Stimulated activated CD8-positive, alpha-beta memory T cell treated with anti-CD3 and anti-CD28 coated beads, Interleukin-2, amount 100 ng/mL, for 48 hours (primary cell): Measurements from ENCODE around the gene BRSK1.
"Not testable (repeated sequence)": the region's sequence is repeated elsewhere in the genome, so short reads cannot be mapped to it uniquely, and the experiment has no call there.

ENCODE experiments used
- DNase-seq, 2 donors: peaks; one replicate each; pipeline ENCODE4 v3.0.0-alpha.2; 2020; ENCODE audit warnings: low read depth in 2 of 2

Gene BRSK1

DNA sequence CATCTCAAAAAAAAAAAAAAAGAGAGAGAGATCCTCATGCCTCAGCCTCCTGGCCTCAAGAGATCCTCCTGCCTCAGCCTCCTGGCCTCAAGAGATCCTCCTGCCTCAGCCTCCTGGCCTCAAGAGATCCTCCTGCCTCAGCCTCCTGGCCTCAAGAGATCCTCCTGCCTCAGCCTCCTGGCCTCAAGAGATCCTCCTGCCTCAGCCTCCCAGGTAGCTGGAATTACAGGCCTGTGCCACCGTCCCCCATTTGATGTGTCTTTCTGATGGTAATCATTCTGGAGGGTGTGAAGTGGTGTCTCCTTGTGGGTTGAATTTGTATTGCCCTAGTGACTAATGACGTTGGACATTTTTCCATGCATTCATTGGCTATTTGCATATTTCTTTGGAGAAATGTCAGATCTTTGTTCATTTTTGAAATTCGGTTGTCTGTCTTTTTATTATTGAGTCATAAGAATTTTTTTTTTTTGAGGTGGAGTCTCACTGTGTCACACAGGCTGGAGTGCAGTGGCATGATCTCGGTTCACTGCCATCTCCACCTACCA, 45.0 kb downstream of the BRSK1 start:
- not testable (repeated sequence) for DNase-seq

GRCh38 chr19:55329791-55330190, 46.0 kb downstream of the BRSK1 start:
- DNase-seq = not testable (repeated sequence)

- DNase-seq = no peak
Measured at GRCh38 chr19:55333870-55334269, 50.1 kb downstream of the BRSK1 start.

- DNase-seq = no peak
Measured at GRCh38 chr19:55336101-55336500, 52.3 kb downstream of the BRSK1 start.

DNA sequence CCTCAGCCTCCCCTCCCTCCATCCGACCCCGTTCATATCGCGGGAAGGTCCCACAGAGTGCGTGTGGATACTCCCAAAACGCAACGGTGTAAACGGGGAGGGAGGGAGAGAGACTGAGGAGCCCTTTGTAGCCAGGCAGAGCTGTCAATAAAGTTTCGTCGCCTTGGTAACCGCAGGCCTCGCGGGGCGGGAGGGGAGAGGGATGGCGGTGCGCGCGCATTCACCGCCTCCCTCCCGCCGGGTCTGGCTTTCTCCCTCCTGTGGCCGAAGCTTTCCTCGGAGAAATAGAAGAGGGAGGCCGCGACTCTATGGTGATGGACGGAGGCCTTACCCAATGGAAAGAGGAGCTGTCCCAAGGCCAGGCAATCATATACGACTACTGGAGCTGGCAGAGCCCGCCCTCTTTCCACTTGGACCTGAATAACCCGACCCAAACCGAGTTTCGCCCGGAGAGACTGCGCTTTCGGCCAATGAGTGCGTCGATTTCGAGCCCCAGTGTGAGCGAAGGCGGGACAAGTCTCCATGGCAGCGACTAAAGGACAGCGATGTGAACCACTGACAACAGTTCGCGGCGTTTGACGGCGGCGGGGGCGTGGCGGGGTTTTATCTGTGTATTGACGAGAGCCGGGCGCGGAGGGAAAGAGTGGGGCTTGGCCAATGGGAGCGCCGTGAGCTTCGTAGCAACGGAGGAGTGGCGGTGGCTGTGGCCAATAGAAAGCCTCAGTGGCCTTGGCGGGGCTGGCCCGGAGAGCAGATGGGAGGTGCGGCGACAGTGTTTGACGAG, 55.5 kb downstream of the BRSK1 start, which contains the start of gene KMT5C:
Gene KMT5C, plus strand, starts transcription at position 772 of the 784 bp plus-strand sequence. CDS start 2,061 bp downstream, outside the sequence.
- DNase-seq = peak; percentile 100

- no peak for DNase-seq
Measured at GRCh38 chr19:55339889-55340783, 56.3 kb downstream of the BRSK1 start.

GRCh38 chr19:55340784-55341147, 57.0 kb downstream of the BRSK1 start:
- peak in 1 of 2 donors; percentile 17 for DNase-seq

- DNase-seq = peak; percentile 59 to 72
Measured at GRCh38 chr19:55341171-55341588, 57.4 kb downstream of the BRSK1 start.

GRCh38 chr19:55341595-55342531, 58.1 kb downstream of the BRSK1 start:
- no peak for DNase-seq

GRCh38 chr19:55344444-55344843, 60.6 kb downstream of the BRSK1 start:
- no peak for DNase-seq

- DNase-seq = no peak
Measured at GRCh38 chr19:55345101-55345817, 61.5 kb downstream of the BRSK1 start.

- no peak for DNase-seq
Measured at GRCh38 chr19:55345818-55346724, 62.3 kb downstream of the BRSK1 start.

DNA sequence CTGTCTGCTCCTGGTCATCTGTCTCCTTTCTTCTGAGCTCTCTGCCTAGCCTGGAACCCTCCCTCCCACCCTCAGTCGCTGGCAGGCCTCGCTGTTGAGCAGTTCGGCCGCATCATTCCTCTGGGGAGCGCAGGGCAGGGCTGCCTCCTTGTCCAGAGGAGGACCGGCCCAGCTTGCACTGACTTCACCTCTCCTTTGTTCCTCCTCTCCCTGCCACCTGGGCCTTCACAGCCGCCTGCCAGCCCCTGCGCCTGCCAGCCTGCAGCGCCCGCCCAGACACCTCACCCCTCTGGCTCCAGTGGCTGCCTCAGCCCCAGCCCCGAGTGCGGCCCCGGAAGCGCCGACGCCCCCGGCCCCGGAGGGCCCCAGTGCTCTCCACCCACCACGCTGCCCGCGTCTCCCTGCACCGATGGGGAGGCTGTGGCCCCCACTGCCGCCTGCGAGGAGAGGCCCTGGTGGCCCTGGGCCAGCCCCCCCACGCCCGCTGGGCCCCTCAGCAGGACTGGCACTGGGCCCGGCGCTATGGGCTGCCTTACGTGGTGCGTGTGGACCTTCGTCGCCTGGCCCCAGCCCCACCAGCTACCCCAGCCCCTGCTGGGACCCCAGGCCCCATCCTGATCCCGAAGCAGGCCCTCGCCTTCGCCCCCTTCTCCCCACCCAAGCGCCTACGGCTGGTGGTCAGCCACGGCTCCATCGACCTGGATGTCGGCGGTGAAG, 63.1 kb downstream of the BRSK1 start:
- no peak for DNase-seq

GRCh38 chr19:55347442-55348009, 63.7 kb downstream of the BRSK1 start:
- DNase-seq = no peak

- no peak for DNase-seq
Measured at GRCh38 chr19:55348317-55349034, 64.7 kb downstream of the BRSK1 start.

DNA sequence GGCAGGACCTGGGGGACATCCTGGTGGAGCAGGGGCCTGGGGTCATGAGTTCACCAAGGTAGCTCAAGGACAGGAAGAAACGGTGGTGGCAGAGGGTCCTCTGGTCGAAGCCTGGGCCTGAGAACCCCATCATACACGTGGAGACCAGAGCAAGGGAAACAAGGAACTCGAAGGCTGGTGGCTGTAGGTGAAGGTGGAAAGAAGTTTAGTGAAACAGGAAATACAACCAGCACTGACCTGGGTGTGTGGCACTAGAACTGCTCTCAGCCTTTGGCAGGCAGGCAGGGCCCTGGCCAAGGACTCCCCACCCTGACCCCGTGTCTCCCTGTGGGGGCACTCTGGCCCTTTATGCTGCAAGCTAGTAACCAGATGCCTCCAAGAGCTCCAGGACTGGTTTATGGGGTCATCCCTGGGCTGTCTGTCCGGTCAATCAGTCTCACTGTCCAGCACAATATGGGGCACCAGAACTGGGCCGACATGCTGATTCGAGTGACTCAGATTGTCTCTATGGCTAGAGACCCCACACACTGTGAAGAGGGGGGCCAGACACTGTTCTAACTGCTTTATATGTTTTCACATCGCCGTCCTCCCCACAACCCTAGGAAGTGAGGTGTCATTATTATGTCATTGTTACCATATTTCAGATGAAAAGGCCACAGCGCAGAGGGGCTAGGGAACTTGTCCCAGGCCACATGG, 67.0 kb downstream of the BRSK1 start:
- DNase-seq = no peak

GRCh38 chr19:55352040-55352439, 68.2 kb downstream of the BRSK1 start:
- DNase-seq = no peak
